ENCODE data around the gene DPYD.

The DPYD gene

DNA sequence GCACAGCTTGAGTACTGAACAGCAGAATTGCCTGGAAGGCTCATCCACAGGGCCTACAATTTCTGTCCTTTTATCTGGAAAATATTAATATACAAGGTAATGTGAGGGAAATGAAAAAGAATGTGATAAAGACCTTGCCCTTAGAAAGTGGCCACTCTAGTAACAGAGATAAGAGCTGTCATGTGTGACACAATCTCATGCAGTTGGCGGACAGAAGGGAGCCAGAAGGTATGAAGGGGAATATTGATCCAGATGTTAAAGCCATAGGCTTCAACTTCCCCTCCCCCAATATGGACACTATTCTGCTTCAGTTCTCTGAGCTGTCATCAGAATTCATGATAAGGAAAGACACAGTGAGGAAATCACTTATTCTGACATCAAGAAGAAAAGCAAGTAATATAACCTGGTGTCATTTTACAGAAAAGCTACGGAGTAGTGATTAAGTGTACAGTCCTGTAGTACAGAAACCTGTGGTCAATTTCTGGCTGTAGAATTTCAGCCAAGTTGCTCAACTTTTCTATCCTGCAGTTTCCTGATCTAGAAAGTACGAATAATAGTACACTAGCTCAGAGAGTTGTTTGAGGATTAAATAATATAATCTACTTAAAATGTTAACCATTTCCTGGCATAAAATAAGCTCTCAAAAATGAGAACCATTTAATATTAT is 572.1 kb downstream of the DPYD start:
- no peaks in the 10 kb centered on the region for H3K9me3 ChIP-seq (replicated peaks; ENCODE audit: insufficient read depth, low read length)
- no peak overlapping the region for H3K9ac ChIP-seq (ENCODE audit: low read length)
- H3K4me3 ChIP-seq (ENCODE audit: low read length), result no peak overlapping the region
- DNase-seq, result no peak
- no peak for TF ChIP-seq EZH2 (optimal IDR thresholded peaks at IDR 0.05; ENCODE audit: low read depth, low read length)
- TF ChIP-seq EZH2phosphoT487 (IDR thresholded peaks at IDR 0.05; ENCODE audit: low read length), result no peak
- TF ChIP-seq, protein P1, sequence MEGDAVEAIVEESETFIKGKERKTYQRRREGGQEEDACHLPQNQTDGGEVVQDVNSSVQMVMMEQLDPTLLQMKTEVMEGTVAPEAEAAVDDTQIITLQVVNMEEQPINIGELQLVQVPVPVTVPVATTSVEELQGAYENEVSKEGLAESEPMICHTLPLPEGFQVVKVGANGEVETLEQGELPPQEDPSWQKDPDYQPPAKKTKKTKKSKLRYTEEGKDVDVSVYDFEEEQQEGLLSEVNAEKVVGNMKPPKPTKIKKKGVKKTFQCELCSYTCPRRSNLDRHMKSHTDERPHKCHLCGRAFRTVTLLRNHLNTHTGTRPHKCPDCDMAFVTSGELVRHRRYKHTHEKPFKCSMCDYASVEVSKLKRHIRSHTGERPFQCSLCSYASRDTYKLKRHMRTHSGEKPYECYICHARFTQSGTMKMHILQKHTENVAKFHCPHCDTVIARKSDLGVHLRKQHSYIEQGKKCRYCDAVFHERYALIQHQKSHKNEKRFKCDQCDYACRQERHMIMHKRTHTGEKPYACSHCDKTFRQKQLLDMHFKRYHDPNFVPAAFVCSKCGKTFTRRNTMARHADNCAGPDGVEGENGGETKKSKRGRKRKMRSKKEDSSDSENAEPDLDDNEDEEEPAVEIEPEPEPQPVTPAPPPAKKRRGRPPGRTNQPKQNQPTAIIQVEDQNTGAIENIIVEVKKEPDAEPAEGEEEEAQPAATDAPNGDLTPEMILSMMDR (IDR thresholded peaks at IDR 0.05; ENCODE audit: low read length), result no peak
- H4K20me1 ChIP-seq (ENCODE audit: insufficient read depth, low read length), result no peaks in the 10 kb centered on the region
- no peak overlapping the region for H3K27ac ChIP-seq (ENCODE audit: low read length)
- no peaks in the 10 kb centered on the region for H3K4me1 ChIP-seq (ENCODE audit: low read length)
- H3K9me2 ChIP-seq (replicated peaks; ENCODE audit: insufficient read depth, low read length), result no peaks in the 10 kb centered on the region
- H2AFZ ChIP-seq (ENCODE audit: low read length), result no peak overlapping the region
- no peak overlapping the region for H3K4me2 ChIP-seq (ENCODE audit: low read depth, low read length)
- H3K79me2 ChIP-seq (ENCODE audit: low read length), result no peaks in the 10 kb centered on the region
- no peaks in the 10 kb centered on the region for H3K27me3 ChIP-seq (replicated peaks; ENCODE audit: insufficient read depth, low read length)
- H3F3A ChIP-seq (ENCODE audit: insufficient read depth, low read length), result no peaks in the 10 kb centered on the region
- H3K36me3 ChIP-seq (replicated peaks; ENCODE audit: insufficient read depth, low read length), result no peaks in the 10 kb centered on the region

DNA sequence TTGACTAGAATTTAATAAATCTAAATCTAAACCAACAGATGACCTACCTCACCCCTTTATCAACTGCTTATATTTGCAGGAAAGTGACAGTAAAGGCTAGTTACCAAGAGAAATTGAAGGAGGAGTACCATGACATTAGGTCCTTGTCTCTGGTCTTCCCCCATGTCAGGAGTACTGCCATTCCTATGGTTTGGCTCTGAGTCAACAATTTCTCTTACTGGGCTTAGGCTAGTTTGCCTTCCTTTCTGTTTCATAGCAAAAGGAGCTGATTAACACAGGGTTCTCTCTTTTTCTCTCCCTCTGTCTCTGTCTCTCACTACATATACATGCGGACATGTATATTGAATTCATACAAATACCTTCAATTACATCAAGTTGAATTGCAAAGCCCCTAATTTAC is 579.9 kb downstream of the DPYD start:
- no peak overlapping the region for H3K4me3 ChIP-seq (ENCODE audit: low read length)
- H2AFZ ChIP-seq (ENCODE audit: low read length), result no peak overlapping the region
- H3K9ac ChIP-seq (ENCODE audit: low read length), result no peak overlapping the region
- no peak overlapping the region for H3K27ac ChIP-seq (ENCODE audit: low read length)
- H4K20me1 ChIP-seq (ENCODE audit: insufficient read depth, low read length), result no peaks in the 10 kb centered on the region
- H3K36me3 ChIP-seq (replicated peaks; ENCODE audit: insufficient read depth, low read length), result no peaks in the 10 kb centered on the region
- no peaks in the 10 kb centered on the region for H3K79me2 ChIP-seq (ENCODE audit: low read length)
- H3F3A ChIP-seq (ENCODE audit: insufficient read depth, low read length), result no peaks in the 10 kb centered on the region
- H3K27me3 ChIP-seq (replicated peaks; ENCODE audit: insufficient read depth, low read length), result no peaks in the 10 kb centered on the region
- TF ChIP-seq EZH2phosphoT487 (IDR thresholded peaks at IDR 0.05; ENCODE audit: low read length), result no peak
- no peak for TF ChIP-seq EZH2 (optimal IDR thresholded peaks at IDR 0.05; ENCODE audit: low read depth, low read length)
- TF ChIP-seq, protein P1 (IDR thresholded peaks at IDR 0.05; ENCODE audit: low read length), result no peak
- no peak overlapping the region for H3K4me2 ChIP-seq (ENCODE audit: low read depth, low read length)
- H3K9me2 ChIP-seq (replicated peaks; ENCODE audit: insufficient read depth, low read length), result no peaks in the 10 kb centered on the region
- no peaks in the 10 kb centered on the region for H3K4me1 ChIP-seq (ENCODE audit: low read length)
- H3K9me3 ChIP-seq (replicated peaks; ENCODE audit: insufficient read depth, low read length), result no peaks in the 10 kb centered on the region
- no peak for DNase-seq

DNA sequence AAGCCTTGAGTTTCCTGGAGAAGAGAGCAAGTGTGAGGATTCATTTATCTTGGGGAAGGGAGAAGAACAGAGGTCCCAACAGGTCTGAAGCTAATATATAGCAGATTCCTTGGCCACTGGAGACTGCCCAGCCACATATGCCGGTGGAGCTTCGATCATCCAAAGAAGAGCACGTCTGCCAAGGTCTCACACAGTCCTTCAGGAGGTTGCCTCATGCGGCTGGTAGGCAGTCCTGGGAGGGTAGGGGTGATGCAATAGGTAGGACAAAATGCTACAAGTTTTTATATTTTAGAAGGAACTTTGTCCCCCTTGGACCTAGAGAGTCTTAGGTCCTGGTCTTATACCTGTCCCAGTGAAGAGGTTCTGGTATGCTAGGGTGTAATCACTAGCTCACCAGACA is 582.5 kb downstream of the DPYD start:
- Histone ChIP-seq H4K20me1 (ENCODE audit: insufficient read depth, low read length) (no peaks in the 10 kb centered on the region), H2AFZ (ENCODE audit: low read length) (no peak overlapping the region), H3K4me1 (ENCODE audit: low read length) (no peaks in the 10 kb centered on the region), H3K27ac (ENCODE audit: low read length) (no peak overlapping the region), H3K79me2 (ENCODE audit: low read length) (no peaks in the 10 kb centered on the region), H3K4me3 (ENCODE audit: low read length) (no peak overlapping the region), H3K9me3 (replicated peaks; ENCODE audit: insufficient read depth, low read length) (no peaks in the 10 kb centered on the region), H3K9ac (ENCODE audit: low read length) (no peak overlapping the region), H3K27me3 (replicated peaks; ENCODE audit: insufficient read depth, low read length) (no peaks in the 10 kb centered on the region), H3F3A (ENCODE audit: insufficient read depth, low read length) (no peaks in the 10 kb centered on the region), H3K4me2 (ENCODE audit: low read depth, low read length) (no peak overlapping the region), H3K9me2 (replicated peaks; ENCODE audit: insufficient read depth, low read length) (no peaks in the 10 kb centered on the region), H3K36me3 (replicated peaks; ENCODE audit: insufficient read depth, low read length) (no peaks in the 10 kb centered on the region)
- no peak for DNase-seq
- TF ChIP-seq, protein P1 (IDR thresholded peaks at IDR 0.05; ENCODE audit: low read length), result no peak
- TF ChIP-seq EZH2 (optimal IDR thresholded peaks at IDR 0.05; ENCODE audit: low read depth, low read length), result no peak
- TF ChIP-seq EZH2phosphoT487 (IDR thresholded peaks at IDR 0.05; ENCODE audit: low read length), result no peak
